A549 (cell line): Measurements from ENCODE around the gene MYO5C. TPM values are rescaled to one million over a fixed set of nuclear protein-coding genes. Genes with fewer than 3 reads are reported as not detected.

Experiments used
- ATAC-seq, 2 experiments: fragments of 200-7000 bp in 1 of 2; fragments of >200 bp in 1 of 2; cut with Nextera tagmentation in 1 of 2; cut with Tn5 transposase in 1 of 2; 3 replicates each; pipeline versions ENCODE4 v1.8.0 to v1.9.1; 2018 to 2020; ENCODE audit warnings: mild to moderate bottlenecking in 1 of 2, moderate library complexity in 1 of 2
- CTCF ChIA-PET: fragments of 300-600 bp; sonication (Branson Sonifier 250); formaldehyde crosslinking; extraction: SDS; loops from one replicate; lab custom pipeline; 2021; ENCODE audit warnings: antibody characterized with exemption, inconsistent platforms; lab: Yijun Ruan, JAX
- POLR2A ChIA-PET: fragments of 350-600 bp; formaldehyde crosslinking; extraction: SDS; loops from one replicate; lab custom pipeline; 2021; ENCODE audit warnings: antibody characterized with exemption, inconsistent platforms; lab: Yijun Ruan, JAX
- DNase-seq, 2 experiments: peaks; one replicate each; pipeline versions ENCODE4 v3.0.0 to v3.0.0-alpha.2; 2011 to 2016; ENCODE audit warnings: low read depth in 1 of 2, low spot score in 1 of 2
- FAIRE-seq: peaks from 2 replicates; lab custom pipeline; 2011; peaks lifted over from hg19 to GRCh38; lab: Jason Lieb, UNC
- H3K27ac ChIP-seq, 2 experiments: fragments of >200 bp; sonication (Bioruptor Twin); formaldehyde crosslinking; 3 replicates each; pipeline ENCODE4 v1.5.1; 2016 to 2017
- H3K4me1 ChIP-seq: fragments of >200 bp; sonication (Bioruptor Twin); formaldehyde crosslinking; 3 replicates; pipeline ENCODE4 v1.6.1; 2016
- H3K4me2 ChIP-seq: fragments of >200 bp; sonication (Bioruptor Twin); formaldehyde crosslinking; 3 replicates; pipeline ENCODE4 v1.6.1; 2016
- H3K4me3 ChIP-seq: fragments of >200 bp; sonication (Bioruptor Twin); formaldehyde crosslinking; 3 replicates; pipeline ENCODE4 v1.5.1; 2016
- H3K9me3 ChIP-seq: fragments of >200 bp; sonication (Bioruptor Twin); formaldehyde crosslinking; 3 replicates; pipeline ENCODE4 v1.6.1; 2016
- ATOH8 ChIP-seq: fragments of 250-450 bp; sonication (Bioruptor Pico); IDR thresholded peaks from 2 replicates; pipeline ENCODE4 v1.5.0; 2020; ENCODE audit warnings: low read depth, mild to moderate bottlenecking, moderate library complexity
- BCL3 ChIP-seq: fragments of >200 bp; sonication (Bioruptor Twin); formaldehyde crosslinking; IDR thresholded peaks from 3 replicates; pipeline ENCODE4 v1.6.1; 2016
- BHLHE40 ChIP-seq: IDR thresholded peaks from 2 replicates; pipeline ENCODE4 v1.6.1; 2012; ENCODE audit warnings: low read depth, low read length, inconsistent platforms
- CBX8 ChIP-seq: fragments of 200-600 bp; sonication (generic); IDR thresholded peaks from 2 replicates; pipeline ENCODE4 v1.6.1; 2016
- CHD4 ChIP-seq: fragments of 200-600 bp; sonication (generic); IDR thresholded peaks from 2 replicates; pipeline ENCODE4 v1.6.1; 2016; ENCODE audit warnings: antibody characterized with exemption, mild to moderate bottlenecking, borderline replicate concordance
- EHF ChIP-seq: fragments of 250-450 bp; sonication (Bioruptor Pico); IDR thresholded peaks from 2 replicates; pipeline ENCODE4 v1.5.0; 2020; ENCODE audit warnings: mild to moderate bottlenecking
- ESRRA ChIP-seq: fragments of 150-350 bp; IDR thresholded peaks from 2 replicates; pipeline ENCODE4 v1.6.1; 2014; ENCODE audit warnings: mild to moderate bottlenecking, low read length, borderline replicate concordance
- HDAC2 ChIP-seq: fragments of 200-600 bp; sonication (generic); IDR thresholded peaks from 2 replicates; pipeline ENCODE4 v1.6.1; 2016
- HMGXB4 ChIP-seq: fragments of 250-450 bp; sonication (Bioruptor Pico); IDR thresholded peaks from 2 replicates; pipeline ENCODE4 v1.5.0; 2021; ENCODE audit warnings: mild to moderate bottlenecking, moderate library complexity, borderline replicate concordance
- KDM1A ChIP-seq: fragments of 200-600 bp; sonication (generic); IDR thresholded peaks from 2 replicates; pipeline ENCODE4 v1.6.1; 2016; ENCODE audit warnings: low read depth, mild to moderate bottlenecking
- KDM5A ChIP-seq: fragments of 200-600 bp; sonication (generic); IDR thresholded peaks from 2 replicates; pipeline ENCODE4 v1.6.1; 2016; ENCODE audit warnings: antibody characterized with exemption, mild to moderate bottlenecking
- MAFK ChIP-seq: fragments of 450-650 bp; IDR thresholded peaks from 2 replicates; pipeline ENCODE4 v1.6.1; 2014; ENCODE audit not compliant: partially characterized antibody
- MAX ChIP-seq: IDR thresholded peaks from 2 replicates; pipeline ENCODE4 v1.6.1; 2012
- MAZ ChIP-seq: fragments of 150-350 bp; IDR thresholded peaks from 2 replicates; pipeline ENCODE4 v1.6.1; 2014; ENCODE audit warnings: antibody characterized with exemption, low read depth, low read length, borderline replicate concordance
- MYC ChIP-seq: IDR thresholded peaks from 2 replicates; pipeline ENCODE4 v1.6.1; 2012; ENCODE audit warnings: mild to moderate bottlenecking, inconsistent platforms, low read length, improper control_type of control experiment, borderline replicate concordance
- NFE2L2 ChIP-seq: fragments of 150-350 bp; conservative IDR thresholded peaks from 2 replicates; pipeline ENCODE4 v1.6.1; 2014; ENCODE audit warnings: low read length
- NPAS2 ChIP-seq: fragments of 250-450 bp; sonication (Bioruptor Pico); IDR thresholded peaks from 2 replicates; pipeline ENCODE4 v1.8.0; 2022; ENCODE audit warnings: mild to moderate bottlenecking, moderate library complexity, borderline replicate concordance
- NR3C1 ChIP-seq: fragments of >200 bp; sonication (Bioruptor Twin); formaldehyde crosslinking; IDR thresholded peaks from 3 replicates; pipeline ENCODE4 v1.6.1; 2017
- PHF8 ChIP-seq: fragments of 200-600 bp; sonication (generic); IDR thresholded peaks from 2 replicates; pipeline ENCODE4 v1.6.1; 2016; ENCODE audit warnings: low read depth, mild to moderate bottlenecking, antibody characterized with exemption, moderate library complexity, borderline replicate concordance
- POLR2A ChIP-seq: IDR thresholded peaks from 2 replicates; pipeline ENCODE4 v1.6.1; 2012; ENCODE audit warnings: mild to moderate bottlenecking, low read length
- RAD21 ChIP-seq, 2 experiments: fragments of >200 bp in 1 of 2; sonication (Bioruptor Twin) in 1 of 2; formaldehyde crosslinking in 1 of 2; IDR thresholded peaks in 1 of 2; conservative IDR thresholded peaks in 1 of 2; 2 replicates in 1 of 2; 3 replicates in 1 of 2; pipeline ENCODE4 v1.6.1; 2012 to 2018; ENCODE audit warnings: inconsistent platforms in 1 of 2
- RFX5 ChIP-seq: fragments of 450-650 bp; IDR thresholded peaks from 2 replicates; pipeline ENCODE4 v1.7.1; 2014; ENCODE audit warnings: antibody characterized with exemption, mild to moderate bottlenecking, moderate library complexity
- SREBF2 ChIP-seq: fragments of 450-650 bp; IDR thresholded peaks from 2 replicates; pipeline ENCODE4 v1.6.1; 2014; ENCODE audit warnings: mild to moderate bottlenecking, moderate library complexity
- TFCP2L1 ChIP-seq: fragments of 250-450 bp; sonication (Bioruptor Pico); IDR thresholded peaks from 2 replicates; pipeline ENCODE4 v1.5.0; 2021; ENCODE audit warnings: mild to moderate bottlenecking
- USF2 ChIP-seq: fragments of 450-650 bp; IDR thresholded peaks from 2 replicates; pipeline ENCODE4 v1.6.1; 2014; ENCODE audit warnings: antibody characterized with exemption
- ZC3H11A ChIP-seq: fragments of 450-650 bp; IDR thresholded peaks from 2 replicates; pipeline ENCODE4 v1.6.1; 2014; ENCODE audit warnings: antibody characterized with exemption, mild to moderate bottlenecking
- ZFP36 ChIP-seq: fragments of 450-650 bp; IDR thresholded peaks from 2 replicates; pipeline ENCODE4 v1.6.1; 2014; ENCODE audit warnings: borderline replicate concordance; ENCODE audit not compliant: partially characterized antibody
- ZNF302 ChIP-seq: fragments of 250-450 bp; sonication (Bioruptor Pico); IDR thresholded peaks from 2 replicates; pipeline ENCODE4 v1.9.0; 2021; ENCODE audit warnings: inconsistent platforms, mild to moderate bottlenecking, moderate library complexity
- WGBS: methylation state at CpG from one replicate; pipeline ENCODE4 v1.1.6; 2017; ENCODE audit errors: missing lambda C conversion rate; 5-methylcytosine and 5-hydroxymethylcytosine counted together
- polyA plus RNA-seq, 4 experiments: library from polyadenylated mRNA; depleted of rRNA in 3 of 4; stranded (reverse); fragments of >200 nt; fragmentation: RNase III in 1 of 4; extraction: RNeasy Plus Mini Kit Qiagen cat#74134 plus additional on column Dnase treatment in 1 of 4; gene quantifications; 2 replicates in 3 of 4; 3 replicates in 1 of 4; pipeline ENCODE4 v1.2.3, GENCODE V29; 2011 to 2017

MYO5C gene
- polyA plus RNA-seq, 2 of the 4 experiments (the other 2 are of a cell fraction), result 6.2 to 27.6 TPM

GRCh38 chr15:52234596-52235541, 60.7 kb downstream of the MYO5C start:
- WGBS, result 75% methylated on average over 17 of the region's 17 CpGs
- FAIRE-seq (no peak), ATAC-seq (peak in 1 of 2 experiments; percentile 41; a peak in 2 of 6 replicates), DNase-seq (no peak)
- Histone ChIP-seq H3K27ac (no peak overlapping the region), H3K9me3 (no peaks in the 10 kb centered on the region), H3K4me2 (no peak overlapping the region), H3K4me1 (no peaks in the 10 kb centered on the region), H3K4me3 (no peak overlapping the region)
- POLR2A ChIA-PET, result no interaction called here
- CTCF ChIA-PET, result interaction anchor here (0.7 to 9.3 kb wide), 5 partner anchors 7 to 501 kb away, joined by 3 to 90 read pairs (median 4); no protein-coding TSS in a partner anchor
- TF ChIP-seq MAFK (no peak), HDAC2 (no peak), CBX8 (no peak), ZC3H11A (no peak), KDM1A (no peak), EHF (CRISPR knock-in tag) (no peak), CHD4 (no peak), KDM5A (no peak), ATOH8 (no peak), RFX5 (no peak), BHLHE40 (no peak), HMGXB4 (CRISPR knock-in tag) (no peak), MYC (no peak)

- 90% methylated on average over 4 of the region's 4 CpGs for WGBS
- ATAC-seq, result no peak
- Histone ChIP-seq H3K4me3 (no peak overlapping the region), H3K9me3 (no peaks in the 10 kb centered on the region), H3K4me2 (no peak overlapping the region), H3K27ac (no peak overlapping the region), H3K4me1 (0 out of 3 replicates have a peak, but pooled peaks cover 4% of the 10 kb centered on the region)
- DNase-seq, result no peak
- FAIRE-seq, result no peak
- CTCF ChIA-PET, result interaction anchor here (0.9 to 3.6 kb wide), 4 partner anchors 10 to 346 kb away, joined by 3 to 15 read pairs (median 4); no protein-coding TSS in a partner anchor
- POLR2A ChIA-PET, result no interaction called here
- TF ChIP-seq USF2 (no peak), NFE2L2 (no peak), CBX8 (no peak), POLR2A (no peak), TFCP2L1 (CRISPR knock-in tag) (no peak), BHLHE40 (no peak), ZFP36 (no peak), MAX (no peak), MAZ (no peak), NPAS2 (CRISPR knock-in tag) (no peak), PHF8 (no peak), NR3C1 (no peak), ZNF302 (CRISPR knock-in tag) (no peak), BCL3 (no peak), HMGXB4 (CRISPR knock-in tag) (no peak), CHD4 (no peak), ESRRA (no peak), SREBF2 (no peak), RAD21 (conservative IDR thresholded peaks at IDR 0.05 in 1 of 2, IDR thresholded peaks at IDR 0.05 in 1 of 2) (no peak), ZC3H11A (no peak)
These were observed 62.2 kb downstream of the MYO5C start for GRCh38 chr15:52233405-52233804.
